Hepatocyte (in vitro differentiated cells): ENCODE data around the gene ATP2C2. TPM values are rescaled to one million over a fixed set of nuclear protein-coding genes. Genes with fewer than 3 reads are reported as not detected.
"Not testable (repeated sequence)": the region's sequence is repeated elsewhere in the genome, so short reads cannot be mapped to it uniquely, and the experiment has no call there.

Experiments
- DNase-seq: peaks from one replicate; pipeline ENCODE4 v3.0.0-alpha.2; 2016; ENCODE audit warnings: low spot score
- H2AFZ ChIP-seq: fragments of 200-600 bp; sonication (generic); 2 replicates; pipeline ENCODE4 v1.6.0; 2016; ENCODE audit warnings: antibody characterized with exemption, mild to moderate bottlenecking
- H3K27ac ChIP-seq: fragments of 200-600 bp; sonication (generic); 2 replicates; pipeline ENCODE4 v1.5.1; 2016; ENCODE audit warnings: mild to moderate bottlenecking
- H3K27me3 ChIP-seq: fragments of 200-600 bp; sonication (generic); 2 replicates; pipeline ENCODE4 v1.6.1; 2016
- H3K36me3 ChIP-seq: fragments of 200-600 bp; sonication (generic); replicated peaks from 2 replicates; pipeline ENCODE4 v1.5.1; 2016; ENCODE audit warnings: low read depth; ENCODE audit not compliant: insufficient read depth
- H3K4me1 ChIP-seq: fragments of 200-600 bp; sonication (generic); 2 replicates; pipeline ENCODE4 v1.5.1; 2016; ENCODE audit warnings: mild to moderate bottlenecking, moderate library complexity; ENCODE audit not compliant: insufficient read depth
- H3K4me2 ChIP-seq: fragments of 200-600 bp; sonication (generic); 2 replicates; pipeline ENCODE4 v1.6.0; 2016
- H3K4me3 ChIP-seq: fragments of 200-600 bp; sonication (generic); 2 replicates; pipeline ENCODE4 v1.5.1; 2016; ENCODE audit warnings: mild to moderate bottlenecking
- H3K79me2 ChIP-seq: fragments of 200-600 bp; sonication (generic); 2 replicates; pipeline ENCODE4 v1.6.0; 2017; ENCODE audit warnings: mild to moderate bottlenecking
- H3K9me2 ChIP-seq: fragments of 200-600 bp; sonication (generic); replicated peaks from 2 replicates; pipeline ENCODE4 v1.6.0; 2017; ENCODE audit warnings: mild to moderate bottlenecking; ENCODE audit not compliant: insufficient read depth
- H3K9me3 ChIP-seq: fragments of 200-600 bp; sonication (generic); 2 replicates; pipeline ENCODE4 v1.5.1; 2016; ENCODE audit warnings: low read depth, mild to moderate bottlenecking
- H4K20me1 ChIP-seq: fragments of 200-600 bp; sonication (generic); 2 replicates; pipeline ENCODE4 v1.6.0; 2016; ENCODE audit warnings: mild to moderate bottlenecking; ENCODE audit not compliant: insufficient read depth, poor library complexity, severe bottlenecking
- CTCF ChIP-seq: fragments of 200-600 bp; sonication (generic); IDR thresholded peaks from 2 replicates; pipeline ENCODE4 v1.5.1; 2016; ENCODE audit warnings: antibody characterized with exemption, mild to moderate bottlenecking; ENCODE audit not compliant: poor library complexity
- EZH2 ChIP-seq: fragments of 200-600 bp; sonication (generic); IDR thresholded peaks from 2 replicates; pipeline ENCODE4 v1.6.1; 2016; ENCODE audit warnings: antibody characterized with exemption, mild to moderate bottlenecking, borderline replicate concordance
- EZH2phosphoT487 ChIP-seq: fragments of 200-600 bp; sonication (generic); IDR thresholded peaks from one replicate; pipeline ENCODE4 v1.6.1; 2018; ENCODE audit warnings: antibody characterized with exemption, mild to moderate bottlenecking, low read depth, moderate library complexity; ENCODE audit not compliant: unreplicated experiment, severe bottlenecking
- WGBS: methylation state at CpG from one replicate; pipeline ENCODE4 v1.1.6; 2016; ENCODE audit warnings: low lambda C conversion rate; ENCODE audit errors: missing lambda C conversion rate; 5-methylcytosine and 5-hydroxymethylcytosine counted together
- polyA plus RNA-seq: library from polyadenylated mRNA; unstranded; fragments of >200 nt; fragmentation: Nextera tagmentation; extraction: Ambion mirVana; gene quantifications from 2 replicates; pipeline ENCODE4 v1.2.1, GENCODE V29; 2016
- total RNA-seq: library from RNA; depleted of rRNA; stranded (reverse); fragments of >200 nt; gene quantifications from 2 replicates; pipeline ENCODE4 v1.2.3, GENCODE V29; 2014

The ATP2C2 gene
- total and polyA plus RNA-seq, 2 experiments from 2014 or later: 6.0 to 6.8 TPM

- no peak for TF ChIP-seq EZH2
- TF ChIP-seq EZH2phosphoT487: no peak
- TF ChIP-seq CTCF: no peak
- H3K4me2 ChIP-seq: no peak overlapping the region
- H3K9me3 ChIP-seq: no peaks in the 10 kb centered on the region
- H3K79me2 ChIP-seq: no peaks in the 10 kb centered on the region
- H2AFZ ChIP-seq: no peak overlapping the region
- no peaks in the 10 kb centered on the region for H4K20me1 ChIP-seq
- no peaks in the 10 kb centered on the region for H3K9me2 ChIP-seq
- DNase-seq: peak; percentile 71
- no peak overlapping the region for H3K4me3 ChIP-seq
- no peaks in the 10 kb centered on the region for H3K36me3 ChIP-seq
- no peaks in the 10 kb centered on the region for H3K27me3 ChIP-seq
- no peaks in the 10 kb centered on the region for H3K4me1 ChIP-seq
- 69% methylated on average over 18 of the region's 18 CpGs for WGBS
- no peak overlapping the region for H3K27ac ChIP-seq
These were observed 27.9 kb upstream of the ATP2C2 start for GRCh38 chr16:84340325-84341040.

GRCh38 chr16:84341528-84342295 lies 26.6 kb upstream of the ATP2C2 start:
- no peaks in the 10 kb centered on the region for H3K27me3 ChIP-seq
- H3K4me3 ChIP-seq: no peak overlapping the region
- H3K9me3 ChIP-seq: no peaks in the 10 kb centered on the region
- H3K4me1 ChIP-seq: no peaks in the 10 kb centered on the region
- no peak overlapping the region for H3K27ac ChIP-seq
- no peaks in the 10 kb centered on the region for H3K79me2 ChIP-seq
- no peak overlapping the region for H2AFZ ChIP-seq
- no peak for DNase-seq
- H3K9me2 ChIP-seq: no peaks in the 10 kb centered on the region
- TF ChIP-seq EZH2phosphoT487 (no peak), CTCF (no peak), EZH2 (no peak)
- H3K36me3 ChIP-seq: no peaks in the 10 kb centered on the region
- H3K4me2 ChIP-seq: no peak overlapping the region
- WGBS: 89% methylated on average over 24 of the region's 24 CpGs
- H4K20me1 ChIP-seq: no peaks in the 10 kb centered on the region

- H2AFZ ChIP-seq, H3K36me3 ChIP-seq, H3K27ac ChIP-seq, H3K9me2 ChIP-seq, H4K20me1 ChIP-seq, H3K4me1 ChIP-seq, H3K4me3 ChIP-seq, H3K9me3 ChIP-seq, H3K79me2 ChIP-seq, H3K27me3 ChIP-seq, H3K4me2 ChIP-seq, DNase-seq: not testable (repeated sequence)
- WGBS: 89% methylated on average over 10 of the region's 10 CpGs
These were observed 24.5 kb upstream of the ATP2C2 start for GRCh38 chr16:84343800-84344199.

- no peak for DNase-seq
- H3K27ac ChIP-seq: no peak overlapping the region
- no peak for TF ChIP-seq CTCF
- no peak for TF ChIP-seq EZH2phosphoT487
- TF ChIP-seq EZH2: no peak
- WGBS: 91% methylated on average over 8 of the region's 8 CpGs
- H3K79me2 ChIP-seq: no peaks in the 10 kb centered on the region
- H3K9me3 ChIP-seq: no peaks in the 10 kb centered on the region
- peaks cover 2% of the 10 kb centered on the region for H3K4me1 ChIP-seq
- no peak overlapping the region for H3K4me3 ChIP-seq
- H4K20me1 ChIP-seq: no peaks in the 10 kb centered on the region
- H2AFZ ChIP-seq: no peak overlapping the region
- no peaks in the 10 kb centered on the region for H3K36me3 ChIP-seq
- no peaks in the 10 kb centered on the region for H3K27me3 ChIP-seq
- H3K9me2 ChIP-seq: no peaks in the 10 kb centered on the region
- H3K4me2 ChIP-seq: no peak overlapping the region
These were observed 23.6 kb upstream of the ATP2C2 start for GRCh38 chr16:84344781-84345180.
